ENCODE data around the gene R3HDM2. TPM values are rescaled to one million over a fixed set of nuclear protein-coding genes. Genes with fewer than 3 reads are reported as not detected.

The R3HDM2 gene
- total RNA-seq, 1 donor = 22.3 TPM

- H3K4me3 ChIP-seq (ENCODE audit: low read depth, low read length) = no peak overlapping the region
- no peak for TF ChIP-seq CTCF (IDR thresholded peaks at IDR 0.05; ENCODE audit: insufficient read depth, low read length)
Measured at GRCh38 chr12:57220770-57221168, 210.1 kb downstream of the R3HDM2 start.

GRCh38 chr12:57219993-57220754 is 210.7 kb downstream of the R3HDM2 start:
- no peak for DNase-seq (ENCODE audit: low read depth)
- no peak for TF ChIP-seq CTCF (IDR thresholded peaks at IDR 0.05; ENCODE audit: insufficient read depth, low read length)
- no peak overlapping the region for H3K4me3 ChIP-seq (ENCODE audit: low read depth, low read length)

More at GRCh38 chr12:57220770-57221168, 210.1 kb downstream of the R3HDM2 start:
- DNase-seq (ENCODE audit: low read depth) = no peak

GRCh38 chr12:57219205-57219992 is 211.4 kb downstream of the R3HDM2 start:
- TF ChIP-seq CTCF (IDR thresholded peaks at IDR 0.05; ENCODE audit: insufficient read depth, low read length) = no peak
- H3K4me3 ChIP-seq (ENCODE audit: low read depth, low read length) = no peak overlapping the region
- DNase-seq (ENCODE audit: low read depth) = no peak

GRCh38 chr12:57218030-57218853 is 212.6 kb downstream of the R3HDM2 start:
- DNase-seq (ENCODE audit: low read depth) = no peak
- TF ChIP-seq CTCF (IDR thresholded peaks at IDR 0.05; ENCODE audit: insufficient read depth, low read length) = no peak
- H3K4me3 ChIP-seq (ENCODE audit: low read depth, low read length) = no peak overlapping the region

- DNase-seq (ENCODE audit: low read depth) = peak; percentile 48
- H3K4me3 ChIP-seq (ENCODE audit: low read depth, low read length) = peak overlapping the region; percentile 66
- no peak for TF ChIP-seq CTCF (IDR thresholded peaks at IDR 0.05; ENCODE audit: insufficient read depth, low read length)
Measured at GRCh38 chr12:57216921-57217879, 213.6 kb downstream of the R3HDM2 start.
